Measurements from ENCODE around the gene LRP5.

The LRP5 gene

DNA sequence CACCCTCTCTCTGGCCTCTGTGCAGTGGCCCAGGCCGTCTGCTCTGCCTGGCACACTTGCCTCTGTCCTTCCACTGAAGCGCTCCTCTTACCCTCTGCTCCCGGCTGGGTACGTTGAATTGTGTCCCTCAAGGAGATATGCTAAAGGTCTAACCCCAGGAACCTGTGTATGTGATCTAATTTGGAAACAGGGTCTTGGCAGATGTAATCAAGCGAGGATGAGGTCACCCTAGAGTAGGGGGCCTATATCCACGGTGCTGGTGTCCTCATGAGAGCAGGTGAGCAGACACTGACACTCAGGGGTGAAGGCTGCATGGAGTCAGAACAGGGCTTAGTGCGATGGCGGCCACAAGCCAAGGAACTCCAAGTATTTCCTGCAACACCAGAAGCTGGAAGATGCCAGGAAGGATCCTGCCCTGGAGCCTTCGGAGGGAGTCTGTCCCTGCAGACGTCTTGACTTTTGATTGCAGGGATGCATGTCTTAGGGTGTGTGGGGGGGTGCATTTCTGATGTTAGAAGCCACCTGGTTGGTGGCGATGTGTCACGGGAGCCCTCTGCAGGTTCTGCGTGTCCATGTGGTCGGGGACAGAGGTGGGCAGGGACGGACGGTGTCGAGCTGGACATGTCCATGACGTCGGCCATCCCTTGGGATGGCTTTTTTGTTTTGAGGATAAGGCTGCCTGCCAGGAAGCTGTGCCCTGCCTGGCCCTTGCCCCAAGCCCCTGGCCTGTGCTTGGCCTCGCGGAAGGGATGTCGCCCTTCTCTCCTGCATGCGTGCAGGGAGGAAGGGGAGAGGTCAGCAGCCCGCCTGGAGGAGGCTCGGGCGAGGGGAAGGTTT, 68.6 kb downstream of the LRP5 start:
- no peak overlapping the region for H3K4me3 Mint-ChIP-seq
- H3K36me3 Mint-ChIP-seq (ENCODE audit: low read depth), result peaks cover under 1% of the 10 kb centered on the region
- no peak overlapping the region for H3K27ac Mint-ChIP-seq
- DNase-seq, result no peak
- peaks cover 12% of the 10 kb centered on the region for H3K4me1 Mint-ChIP-seq (ENCODE audit: low read depth)
- peaks cover 8% of the 10 kb centered on the region for H3K27me3 Mint-ChIP-seq
- H3K9me3 Mint-ChIP-seq, result no peaks in the 10 kb centered on the region

- Mint-ChIP-seq H3K4me3 (no peak overlapping the region), H3K27me3 (peaks cover 8% of the 10 kb centered on the region), H3K27ac (no peak overlapping the region), H3K36me3 (ENCODE audit: low read depth) (peaks cover 3% of the 10 kb centered on the region), H3K4me1 (ENCODE audit: low read depth) (peaks cover 12% of the 10 kb centered on the region), H3K9me3 (no peaks in the 10 kb centered on the region)
- DNase-seq, result no peak
These were observed 69.3 kb downstream of the LRP5 start for GRCh38 chr11:68381716-68382115.

DNA sequence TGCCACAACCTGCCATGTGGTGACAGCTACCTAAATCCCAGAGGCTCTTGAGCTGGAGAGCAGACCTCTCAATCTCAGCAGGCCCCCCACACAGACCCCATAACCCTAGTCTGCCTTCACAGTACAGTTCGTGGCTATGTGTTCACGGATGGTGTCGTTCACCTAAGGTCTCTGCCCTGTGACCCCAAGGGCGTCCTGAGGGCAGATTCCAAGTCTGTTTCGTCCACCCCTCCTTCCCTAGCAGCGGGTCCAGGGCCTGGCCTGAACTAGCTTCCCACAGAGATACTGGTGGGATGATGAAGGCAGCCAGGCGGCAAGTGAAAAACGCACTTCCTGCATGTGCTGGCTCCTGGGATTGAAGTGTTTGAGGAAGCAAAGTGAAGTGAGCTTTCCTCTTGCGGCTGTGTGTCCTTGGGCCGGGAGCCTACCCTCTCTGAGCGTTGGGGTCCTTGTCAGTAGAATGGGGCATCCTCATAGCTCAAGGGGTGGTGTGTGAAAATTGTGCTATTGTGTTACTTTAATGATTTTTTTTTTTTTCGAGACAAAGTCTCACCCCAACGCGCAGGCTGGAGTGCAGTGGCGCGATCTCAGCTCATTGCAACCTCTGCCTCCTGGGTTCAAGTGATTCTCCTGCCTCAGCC, 70.1 kb downstream of the LRP5 start:
- Mint-ChIP-seq H3K9me3 (no peaks in the 10 kb centered on the region), H3K4me1 (ENCODE audit: low read depth) (peaks cover 12% of the 10 kb centered on the region), H3K4me3 (no peak overlapping the region), H3K27me3 (peaks cover 8% of the 10 kb centered on the region), H3K36me3 (ENCODE audit: low read depth) (peaks cover 3% of the 10 kb centered on the region), H3K27ac (no peak overlapping the region)
- no peak for DNase-seq

GRCh38 chr11:68383976-68384501, 71.6 kb downstream of the LRP5 start:
- DNase-seq, result peak; percentile 77
- no peaks in the 10 kb centered on the region for H3K9me3 Mint-ChIP-seq
- no peak overlapping the region for H3K4me3 Mint-ChIP-seq
- H3K36me3 Mint-ChIP-seq (ENCODE audit: low read depth), result peaks cover 3% of the 10 kb centered on the region
- H3K27me3 Mint-ChIP-seq, result peaks cover 8% of the 10 kb centered on the region
- no peak overlapping the region for H3K27ac Mint-ChIP-seq
- peaks cover 12% of the 10 kb centered on the region for H3K4me1 Mint-ChIP-seq (ENCODE audit: low read depth)

- no peaks in the 10 kb centered on the region for H3K9me3 Mint-ChIP-seq
These were observed 72.2 kb downstream of the LRP5 start for GRCh38 chr11:68384530-68385081.

DNA sequence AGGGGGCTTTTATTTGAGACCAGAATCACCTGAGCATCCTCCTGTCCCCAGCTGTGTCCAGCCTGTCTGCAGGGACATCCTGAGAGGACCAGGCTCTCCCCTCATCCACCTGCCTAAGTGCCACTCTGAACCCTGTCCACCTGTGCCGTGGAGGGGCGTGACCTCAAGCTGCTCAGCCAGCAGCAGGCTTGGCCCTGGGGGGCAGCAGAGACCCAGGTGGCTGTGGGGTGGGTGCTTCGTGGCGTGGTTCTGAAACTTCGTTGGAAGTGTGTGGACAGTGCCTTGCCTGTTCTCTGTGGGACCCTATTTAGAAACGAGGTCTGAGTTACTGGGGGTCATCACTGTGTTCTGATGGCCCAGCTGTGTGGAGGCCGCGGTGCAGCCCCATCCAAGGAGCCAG, 72.7 kb downstream of the LRP5 start:
- Mint-ChIP-seq H3K4me3 (no peak overlapping the region), H3K36me3 (ENCODE audit: low read depth) (peaks cover 3% of the 10 kb centered on the region)
- no peak for DNase-seq

More at GRCh38 chr11:68384530-68385081, 72.2 kb downstream of the LRP5 start:
- DNase-seq, result no peak
- no peak overlapping the region for H3K4me3 Mint-ChIP-seq
- H3K4me1 Mint-ChIP-seq (ENCODE audit: low read depth), result peaks cover 12% of the 10 kb centered on the region
- H3K27me3 Mint-ChIP-seq, result peaks cover 8% of the 10 kb centered on the region
- H3K36me3 Mint-ChIP-seq (ENCODE audit: low read depth), result peaks cover 3% of the 10 kb centered on the region
- no peak overlapping the region for H3K27ac Mint-ChIP-seq

DNA sequence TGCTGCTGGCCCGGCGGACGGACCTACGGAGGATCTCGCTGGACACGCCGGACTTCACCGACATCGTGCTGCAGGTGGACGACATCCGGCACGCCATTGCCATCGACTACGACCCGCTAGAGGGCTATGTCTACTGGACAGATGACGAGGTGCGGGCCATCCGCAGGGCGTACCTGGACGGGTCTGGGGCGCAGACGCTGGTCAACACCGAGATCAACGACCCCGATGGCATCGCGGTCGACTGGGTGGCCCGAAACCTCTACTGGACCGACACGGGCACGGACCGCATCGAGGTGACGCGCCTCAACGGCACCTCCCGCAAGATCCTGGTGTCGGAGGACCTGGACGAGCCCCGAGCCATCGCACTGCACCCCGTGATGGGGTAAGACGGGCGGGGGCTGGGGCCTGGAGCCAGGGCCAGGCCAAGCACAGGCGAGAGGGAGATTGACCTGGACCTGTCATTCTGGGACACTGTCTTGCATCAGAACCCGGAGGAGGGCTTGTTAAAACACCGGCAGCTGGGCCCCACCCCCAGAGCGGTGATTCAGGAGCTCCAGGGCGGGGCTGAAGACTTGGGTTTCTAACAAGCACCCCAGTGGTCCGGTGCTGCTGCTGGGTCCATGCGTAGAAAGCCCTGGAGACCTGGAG, 74.1 kb downstream of the LRP5 start:
- Mint-ChIP-seq H3K9me3 (no peaks in the 10 kb centered on the region), H3K27ac (no peak overlapping the region), H3K27me3 (no peaks in the 10 kb centered on the region), H3K36me3 (ENCODE audit: low read depth) (peaks cover 5% of the 10 kb centered on the region), H3K4me1 (ENCODE audit: low read depth) (no peaks in the 10 kb centered on the region), H3K4me3 (no peak overlapping the region)
- DNase-seq, result no peak

More for the DNA sequence above, 72.7 kb downstream of the LRP5 start:
- H3K27me3 Mint-ChIP-seq, result peaks cover 4% of the 10 kb centered on the region
- peaks cover 10% of the 10 kb centered on the region for H3K4me1 Mint-ChIP-seq (ENCODE audit: low read depth)
- no peak overlapping the region for H3K27ac Mint-ChIP-seq
- no peaks in the 10 kb centered on the region for H3K9me3 Mint-ChIP-seq

DNA sequence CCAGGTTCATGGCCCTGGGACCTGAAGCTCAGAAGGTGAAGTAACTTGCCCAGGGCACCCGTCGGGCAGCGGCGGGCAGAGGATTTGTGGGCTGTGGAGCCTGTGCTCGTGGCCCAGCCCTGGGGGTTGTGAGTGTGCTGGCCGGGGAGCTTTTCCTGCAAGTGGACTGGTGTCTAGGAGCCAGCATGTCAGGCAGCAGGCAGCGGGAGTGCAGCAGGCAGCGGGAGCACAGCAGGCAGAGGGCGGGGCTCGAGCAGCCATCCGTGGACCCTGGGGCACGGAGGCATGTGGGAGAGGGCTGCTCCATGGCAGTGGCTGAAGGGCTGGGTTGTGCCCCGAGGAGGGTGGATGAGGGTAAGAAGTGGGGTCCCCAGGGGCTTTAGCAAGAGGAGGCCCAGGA, 75.4 kb downstream of the LRP5 start:
- Mint-ChIP-seq H3K36me3 (ENCODE audit: low read depth) (peaks cover 5% of the 10 kb centered on the region), H3K27me3 (no peaks in the 10 kb centered on the region), H3K27ac (no peak overlapping the region), H3K9me3 (no peaks in the 10 kb centered on the region), H3K4me3 (no peak overlapping the region), H3K4me1 (ENCODE audit: low read depth) (no peaks in the 10 kb centered on the region)
- DNase-seq, result no peak

GRCh38 chr11:68388595-68389198, 76.3 kb downstream of the LRP5 start:
- H3K9me3 Mint-ChIP-seq, result no peaks in the 10 kb centered on the region
- no peaks in the 10 kb centered on the region for H3K4me1 Mint-ChIP-seq (ENCODE audit: low read depth)
- no peaks in the 10 kb centered on the region for H3K27me3 Mint-ChIP-seq
- H3K36me3 Mint-ChIP-seq (ENCODE audit: low read depth), result peaks cover 5% of the 10 kb centered on the region
- DNase-seq, result no peak
- H3K27ac Mint-ChIP-seq, result no peak overlapping the region
- no peak overlapping the region for H3K4me3 Mint-ChIP-seq

GRCh38 chr11:68390315-68390714, 77.9 kb downstream of the LRP5 start:
- no peak overlapping the region for H3K27ac Mint-ChIP-seq
- DNase-seq, result no peak
- no peak overlapping the region for H3K4me3 Mint-ChIP-seq
- no peaks in the 10 kb centered on the region for H3K4me1 Mint-ChIP-seq (ENCODE audit: low read depth)
- H3K36me3 Mint-ChIP-seq (ENCODE audit: low read depth), result peaks cover 5% of the 10 kb centered on the region
- H3K27me3 Mint-ChIP-seq, result no peaks in the 10 kb centered on the region
- H3K9me3 Mint-ChIP-seq, result no peaks in the 10 kb centered on the region

- Mint-ChIP-seq H3K36me3 (ENCODE audit: low read depth) (peaks cover 2% of the 10 kb centered on the region), H3K4me1 (ENCODE audit: low read depth) (no peaks in the 10 kb centered on the region), H3K27ac (no peak overlapping the region)
These were observed 80.4 kb downstream of the LRP5 start for GRCh38 chr11:68392822-68393221.

GRCh38 chr11:68396516-68396915, 84.1 kb downstream of the LRP5 start:
- Mint-ChIP-seq H3K4me3 (no peak overlapping the region), H3K4me1 (ENCODE audit: low read depth) (no peaks in the 10 kb centered on the region)

More at GRCh38 chr11:68392822-68393221, 80.4 kb downstream of the LRP5 start:
- no peak for DNase-seq
- Mint-ChIP-seq H3K9me3 (no peaks in the 10 kb centered on the region), H3K27me3 (no peaks in the 10 kb centered on the region), H3K4me3 (no peak overlapping the region)

GRCh38 chr11:68397256-68397655, 84.9 kb downstream of the LRP5 start:
- Mint-ChIP-seq H3K36me3 (ENCODE audit: low read depth) (no peaks in the 10 kb centered on the region), H3K27ac (no peak overlapping the region), H3K9me3 (no peaks in the 10 kb centered on the region), H3K27me3 (no peaks in the 10 kb centered on the region), H3K4me1 (ENCODE audit: low read depth) (no peaks in the 10 kb centered on the region), H3K4me3 (no peak overlapping the region)
- DNase-seq, result no peak

More at GRCh38 chr11:68396516-68396915, 84.1 kb downstream of the LRP5 start:
- no peaks in the 10 kb centered on the region for H3K36me3 Mint-ChIP-seq (ENCODE audit: low read depth)
- no peak overlapping the region for H3K27ac Mint-ChIP-seq
- no peak for DNase-seq
- H3K9me3 Mint-ChIP-seq, result no peaks in the 10 kb centered on the region
- H3K27me3 Mint-ChIP-seq, result no peaks in the 10 kb centered on the region
